ENCODE data around the gene ARHGEF19.
"Not testable (repeated sequence)": the region's sequence is repeated elsewhere in the genome, so short reads cannot be mapped to it uniquely, and the experiment has no call there.

ARHGEF19 gene

DNA sequence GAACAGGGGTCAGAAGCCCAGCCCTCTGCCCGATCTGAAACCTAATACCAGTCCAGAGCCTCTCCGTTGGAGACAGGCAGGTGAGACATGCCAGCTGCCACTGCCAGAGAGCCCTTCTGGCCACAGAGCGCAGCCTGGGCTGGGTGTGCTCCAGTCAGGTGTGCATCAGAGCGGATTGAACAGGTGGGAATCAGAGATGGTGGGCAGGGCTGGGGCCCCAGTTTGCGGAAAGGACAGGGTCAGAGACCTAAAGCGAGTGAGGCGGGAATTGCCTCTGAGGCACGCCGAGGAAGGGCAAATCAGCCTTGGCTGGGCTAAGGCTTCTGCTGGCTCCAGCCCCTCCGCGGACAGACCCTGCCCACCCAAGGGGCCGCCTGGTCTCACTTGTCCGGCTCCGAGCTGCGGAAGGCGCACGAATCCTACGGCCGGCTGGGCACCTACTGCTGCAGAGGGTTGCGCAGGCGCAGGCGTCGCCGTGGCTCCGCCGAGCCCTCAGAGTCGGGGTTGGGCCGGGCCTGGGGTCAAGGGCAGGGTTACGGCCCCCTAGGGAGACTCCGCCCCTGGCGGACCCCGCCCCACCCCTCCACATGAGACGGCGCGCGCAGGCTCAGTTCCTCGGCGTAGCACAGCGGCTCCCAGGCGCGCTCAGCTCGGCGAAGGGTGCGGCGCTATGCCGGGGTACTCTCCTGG lies 14.2 kb upstream of the ARHGEF19 start:
- H3K4me3 ChIP-seq (ENCODE audit: low read depth, low read length), result no peak overlapping the region
- TF ChIP-seq POLR2A (IDR thresholded peaks at IDR 0.05; ENCODE audit: extremely low read depth, insufficient read length) (no peak), MYC (IDR thresholded peaks at IDR 0.05; ENCODE audit: low read depth, low read length) (no peak)
- TF ChIP-seq, protein P1, sequence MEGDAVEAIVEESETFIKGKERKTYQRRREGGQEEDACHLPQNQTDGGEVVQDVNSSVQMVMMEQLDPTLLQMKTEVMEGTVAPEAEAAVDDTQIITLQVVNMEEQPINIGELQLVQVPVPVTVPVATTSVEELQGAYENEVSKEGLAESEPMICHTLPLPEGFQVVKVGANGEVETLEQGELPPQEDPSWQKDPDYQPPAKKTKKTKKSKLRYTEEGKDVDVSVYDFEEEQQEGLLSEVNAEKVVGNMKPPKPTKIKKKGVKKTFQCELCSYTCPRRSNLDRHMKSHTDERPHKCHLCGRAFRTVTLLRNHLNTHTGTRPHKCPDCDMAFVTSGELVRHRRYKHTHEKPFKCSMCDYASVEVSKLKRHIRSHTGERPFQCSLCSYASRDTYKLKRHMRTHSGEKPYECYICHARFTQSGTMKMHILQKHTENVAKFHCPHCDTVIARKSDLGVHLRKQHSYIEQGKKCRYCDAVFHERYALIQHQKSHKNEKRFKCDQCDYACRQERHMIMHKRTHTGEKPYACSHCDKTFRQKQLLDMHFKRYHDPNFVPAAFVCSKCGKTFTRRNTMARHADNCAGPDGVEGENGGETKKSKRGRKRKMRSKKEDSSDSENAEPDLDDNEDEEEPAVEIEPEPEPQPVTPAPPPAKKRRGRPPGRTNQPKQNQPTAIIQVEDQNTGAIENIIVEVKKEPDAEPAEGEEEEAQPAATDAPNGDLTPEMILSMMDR (IDR thresholded peaks at IDR 0.05; ENCODE audit: low read depth, low read length), result no peak
- TF ChIP-seq, protein P2, sequence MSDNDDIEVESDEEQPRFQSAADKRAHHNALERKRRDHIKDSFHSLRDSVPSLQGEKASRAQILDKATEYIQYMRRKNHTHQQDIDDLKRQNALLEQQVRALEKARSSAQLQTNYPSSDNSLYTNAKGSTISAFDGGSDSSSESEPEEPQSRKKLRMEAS (IDR thresholded peaks at IDR 0.05; ENCODE audit: low read depth, low read length), result no peak
- DNase-seq (ENCODE audit: low read depth), result no peak

DNA sequence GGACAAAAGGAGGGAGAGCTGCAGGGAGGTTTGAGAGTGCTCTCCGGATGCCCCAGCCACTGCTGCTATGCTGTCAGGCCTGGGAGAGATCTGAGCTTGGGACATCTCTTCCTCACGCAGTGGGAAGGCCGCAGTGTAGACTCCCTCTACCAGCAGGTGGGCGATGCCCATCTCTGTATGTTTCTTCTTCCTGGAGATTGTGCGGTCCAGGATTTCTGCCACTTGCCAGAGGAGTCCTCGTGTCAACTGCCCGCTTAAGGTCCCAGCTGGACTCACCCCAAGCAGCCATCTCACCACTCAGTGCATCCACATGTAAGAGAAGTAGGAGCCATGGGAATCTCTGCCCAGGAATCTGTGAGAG lies 13.7 kb upstream of the ARHGEF19 start:
- no peak for TF ChIP-seq POLR2A (IDR thresholded peaks at IDR 0.05; ENCODE audit: extremely low read depth, insufficient read length)
- TF ChIP-seq, protein P2 (IDR thresholded peaks at IDR 0.05; ENCODE audit: low read depth, low read length), result no peak
- no peak for TF ChIP-seq MYC (IDR thresholded peaks at IDR 0.05; ENCODE audit: low read depth, low read length)
- TF ChIP-seq, protein P1 (IDR thresholded peaks at IDR 0.05; ENCODE audit: low read depth, low read length), result no peak
- DNase-seq (ENCODE audit: low read depth), result no peak
- H3K4me3 ChIP-seq (ENCODE audit: low read depth, low read length), result no peak overlapping the region

DNA sequence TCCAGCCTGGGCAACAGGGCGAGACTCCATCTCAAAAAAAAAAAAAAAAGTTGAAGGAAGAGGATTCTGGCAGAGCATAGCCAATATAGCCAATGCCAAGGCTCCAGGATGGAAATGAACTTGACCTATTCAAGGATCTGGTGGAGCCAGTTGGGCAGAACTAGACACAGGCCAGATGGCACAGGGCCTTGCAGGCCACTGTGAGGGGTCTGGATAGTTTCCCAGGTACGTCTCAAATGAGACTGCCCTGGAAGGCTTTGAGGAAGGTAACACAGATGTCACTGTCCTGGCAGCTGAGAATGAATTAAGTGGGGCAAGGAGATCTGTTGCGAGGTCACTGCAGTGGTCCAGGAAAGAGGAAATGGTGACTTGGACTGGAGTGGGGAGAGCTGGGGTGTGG lies 12.0 kb upstream of the ARHGEF19 start:
- TF ChIP-seq, protein P2 (IDR thresholded peaks at IDR 0.05; ENCODE audit: low read depth, low read length), result no peak
- TF ChIP-seq MYC (IDR thresholded peaks at IDR 0.05; ENCODE audit: low read depth, low read length), result no peak
- no peak for TF ChIP-seq POLR2A (IDR thresholded peaks at IDR 0.05; ENCODE audit: extremely low read depth, insufficient read length)
- TF ChIP-seq, protein P1 (IDR thresholded peaks at IDR 0.05; ENCODE audit: low read depth, low read length), result no peak
- no peak overlapping the region for H3K4me3 ChIP-seq (ENCODE audit: low read depth, low read length)
- no peak for DNase-seq (ENCODE audit: low read depth)

DNA sequence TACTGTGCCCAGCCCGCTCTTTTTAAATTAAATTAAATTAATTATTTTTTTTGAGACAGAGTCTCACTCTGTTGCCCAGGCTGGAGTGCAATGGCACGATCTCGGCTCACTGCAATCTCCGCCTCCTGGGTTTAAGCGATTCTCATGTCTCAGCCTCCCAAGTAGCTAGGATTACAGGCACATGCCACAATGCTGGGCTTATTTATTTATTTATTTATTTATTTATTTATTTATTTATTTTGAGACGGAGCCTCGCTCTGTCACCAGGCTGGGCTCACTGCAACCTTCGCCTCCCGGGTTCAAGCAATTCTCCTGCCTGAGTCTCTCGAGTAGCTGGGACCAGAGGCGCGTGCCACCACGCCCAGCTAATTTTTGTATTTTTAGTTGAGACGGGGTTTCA lies 10.3 kb upstream of the ARHGEF19 start:
- H3K4me3 ChIP-seq (ENCODE audit: low read depth, low read length); DNase-seq (ENCODE audit: low read depth): not testable (repeated sequence)

DNA sequence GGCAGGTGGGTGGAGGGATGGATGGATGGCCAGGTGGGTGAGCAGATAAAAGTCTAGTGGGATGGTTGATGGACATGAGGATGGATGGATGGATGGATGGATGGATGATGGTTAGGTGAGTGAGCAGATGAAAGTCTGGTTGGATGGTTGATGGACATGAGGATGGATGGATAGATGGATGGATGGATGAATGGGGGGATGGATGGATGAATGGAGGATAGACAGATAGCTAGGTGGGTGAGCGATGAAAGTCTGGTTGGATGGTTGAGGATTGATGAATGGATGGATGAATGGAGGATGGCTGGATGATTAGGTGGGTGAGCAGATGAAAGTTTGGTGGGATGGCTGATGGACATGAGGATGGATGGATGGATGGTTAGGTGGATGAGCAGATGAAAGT lies 9.0 kb upstream of the ARHGEF19 start:
- DNase-seq (ENCODE audit: low read depth), result no peak
- H3K4me3 ChIP-seq (ENCODE audit: low read depth, low read length), result no peak overlapping the region
- TF ChIP-seq, protein P1 (IDR thresholded peaks at IDR 0.05; ENCODE audit: low read depth, low read length), result no peak
- TF ChIP-seq, protein P2 (IDR thresholded peaks at IDR 0.05; ENCODE audit: low read depth, low read length), result no peak
- TF ChIP-seq POLR2A (IDR thresholded peaks at IDR 0.05; ENCODE audit: extremely low read depth, insufficient read length) (no peak), MYC (IDR thresholded peaks at IDR 0.05; ENCODE audit: low read depth, low read length) (no peak)

DNA sequence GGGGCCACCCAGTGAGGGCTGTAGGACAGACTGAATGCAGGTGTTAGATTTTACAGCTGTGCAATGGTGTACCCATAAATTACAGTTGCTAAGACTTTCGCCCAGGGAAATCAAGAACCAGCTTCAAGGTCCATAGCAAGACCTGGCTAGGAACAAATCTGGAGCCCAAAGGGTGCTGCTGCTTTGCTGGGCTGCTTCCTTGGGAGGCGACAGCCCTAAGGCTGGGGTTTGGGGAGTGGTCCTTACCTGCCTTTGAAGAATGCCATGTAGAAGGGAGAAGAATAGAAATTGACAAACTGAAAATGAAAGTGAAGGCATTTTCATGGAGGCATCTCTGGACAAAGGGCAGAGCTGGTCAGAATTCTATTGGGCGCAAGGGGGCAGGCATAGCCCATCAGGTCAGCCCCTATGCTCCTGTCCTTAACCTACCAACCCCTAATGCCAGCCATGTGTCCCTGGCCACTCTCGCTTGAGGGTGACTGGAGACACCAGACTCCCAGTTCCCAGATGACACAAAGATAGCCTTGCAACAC lies 7.6 kb upstream of the ARHGEF19 start:
- TF ChIP-seq, protein P2 (IDR thresholded peaks at IDR 0.05; ENCODE audit: low read depth, low read length), result no peak
- TF ChIP-seq POLR2A (IDR thresholded peaks at IDR 0.05; ENCODE audit: extremely low read depth, insufficient read length), result no peak
- no peak for TF ChIP-seq MYC (IDR thresholded peaks at IDR 0.05; ENCODE audit: low read depth, low read length)
- TF ChIP-seq, protein P1 (IDR thresholded peaks at IDR 0.05; ENCODE audit: low read depth, low read length), result no peak
- no peak for DNase-seq (ENCODE audit: low read depth)
- H3K4me3 ChIP-seq (ENCODE audit: low read depth, low read length), result no peak overlapping the region
